ENCODE measurements around the gene MEPE.
A peak's percentile ranks its signal among the peaks of the same experiment; 100 is the strongest.

Gene MEPE

DNA sequence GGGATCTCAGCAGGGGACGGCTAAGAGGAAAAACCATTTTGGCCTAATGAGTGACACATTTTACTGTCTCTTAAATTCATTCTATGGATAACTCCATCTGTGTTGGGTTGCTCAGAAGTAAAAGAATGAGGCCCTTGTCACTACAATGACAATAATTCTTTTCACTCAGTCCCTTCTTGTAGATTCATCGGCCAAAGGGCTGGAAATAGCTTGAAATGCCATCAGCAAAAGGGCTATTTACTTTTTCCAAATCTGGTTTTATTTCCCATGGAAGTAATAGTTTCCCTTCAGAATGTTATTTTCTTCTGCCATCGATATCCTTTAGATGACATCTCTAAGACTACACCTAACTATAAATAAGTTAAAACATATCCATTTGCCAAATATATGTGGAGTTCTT is 7.4 kb downstream of the MEPE start:
- Histone ChIP-seq H3K4me3 (no peak overlapping the region), H3K9me3 (no peaks in the 10 kb centered on the region), H3K4me1 (peaks cover 0 to 11% (median 5%) of the 10 kb centered on the region in 4 donors), H3K27me3 (no peaks in the 10 kb centered on the region), H3K27ac (no peak overlapping the region), H3K36me3 (no peaks in the 10 kb centered on the region)
- TF ChIP-seq, protein P1, sequence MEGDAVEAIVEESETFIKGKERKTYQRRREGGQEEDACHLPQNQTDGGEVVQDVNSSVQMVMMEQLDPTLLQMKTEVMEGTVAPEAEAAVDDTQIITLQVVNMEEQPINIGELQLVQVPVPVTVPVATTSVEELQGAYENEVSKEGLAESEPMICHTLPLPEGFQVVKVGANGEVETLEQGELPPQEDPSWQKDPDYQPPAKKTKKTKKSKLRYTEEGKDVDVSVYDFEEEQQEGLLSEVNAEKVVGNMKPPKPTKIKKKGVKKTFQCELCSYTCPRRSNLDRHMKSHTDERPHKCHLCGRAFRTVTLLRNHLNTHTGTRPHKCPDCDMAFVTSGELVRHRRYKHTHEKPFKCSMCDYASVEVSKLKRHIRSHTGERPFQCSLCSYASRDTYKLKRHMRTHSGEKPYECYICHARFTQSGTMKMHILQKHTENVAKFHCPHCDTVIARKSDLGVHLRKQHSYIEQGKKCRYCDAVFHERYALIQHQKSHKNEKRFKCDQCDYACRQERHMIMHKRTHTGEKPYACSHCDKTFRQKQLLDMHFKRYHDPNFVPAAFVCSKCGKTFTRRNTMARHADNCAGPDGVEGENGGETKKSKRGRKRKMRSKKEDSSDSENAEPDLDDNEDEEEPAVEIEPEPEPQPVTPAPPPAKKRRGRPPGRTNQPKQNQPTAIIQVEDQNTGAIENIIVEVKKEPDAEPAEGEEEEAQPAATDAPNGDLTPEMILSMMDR (IDR thresholded peaks at IDR 0.05) = no peak
- no peak for DNase-seq
- intact Hi-C loops (cut with DNase I; ENCODE audit: low total_unique reads) = loop anchor here (5.0 kb wide), 1 partner anchor 468 kb away; no protein-coding TSS in a partner anchor

DNA sequence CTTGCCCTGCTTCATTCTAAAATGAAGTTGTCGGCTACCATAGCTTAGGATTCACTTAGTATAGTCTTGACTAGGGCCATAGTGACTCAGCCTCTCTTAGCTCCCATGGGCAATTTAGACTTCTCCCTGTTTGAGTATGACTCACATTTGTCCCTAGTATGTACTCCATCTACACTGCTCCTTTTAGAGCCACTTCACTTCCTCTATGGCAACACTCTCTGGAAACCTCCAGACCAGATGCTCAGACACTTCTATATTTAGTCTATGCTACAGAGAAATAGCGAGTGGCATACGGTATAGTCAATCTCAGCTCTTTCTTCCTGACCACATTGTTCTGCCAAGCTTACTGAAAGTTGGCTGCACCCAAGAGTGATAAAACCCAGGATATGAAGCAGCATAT is 11.2 kb downstream of the MEPE start:
- Histone ChIP-seq H3K36me3 (no peaks in the 10 kb centered on the region), H3K27me3 (no peaks in the 10 kb centered on the region), H3K4me1 (peaks cover 0 to 11% (median 5%) of the 10 kb centered on the region in 4 donors), H3K27ac (peak overlapping the region; percentile 1 to 38), H3K9me3 (no peaks in the 10 kb centered on the region), H3K4me3 (no peak overlapping the region)
- intact Hi-C loops (cut with DNase I; ENCODE audit: low total_unique reads) = loop anchor here (2.0 to 5.0 kb wide), 2 partner anchors 169 to 472 kb away; no protein-coding TSS in a partner anchor
- DNase-seq = peak in 1 of 2 donors; percentile 35
- TF ChIP-seq, protein P1 (IDR thresholded peaks at IDR 0.05) = no peak

DNA sequence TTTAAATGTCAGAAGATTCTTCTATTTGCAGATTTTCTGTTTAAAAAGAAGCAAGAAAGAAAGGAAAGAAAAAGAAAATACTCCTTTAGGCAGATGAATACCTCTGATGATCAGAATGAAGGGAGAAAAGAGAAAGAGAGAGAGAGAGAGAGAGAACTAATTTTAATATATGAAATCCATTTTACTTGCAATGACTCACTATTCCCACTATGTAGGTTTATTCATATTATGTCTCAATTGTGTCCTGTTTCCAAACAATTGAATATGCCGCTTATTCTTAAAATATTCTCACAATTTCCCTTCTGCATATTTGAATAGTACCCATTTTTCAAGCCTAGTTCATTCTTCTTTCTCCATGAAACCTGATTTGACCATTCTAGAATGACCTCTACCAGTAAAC is 11.7 kb downstream of the MEPE start:
- DNase-seq = no peak
- no peaks in the 10 kb centered on the region for H3K27me3 ChIP-seq
- no peaks in the 10 kb centered on the region for H3K36me3 ChIP-seq
- peaks cover 0 to 11% (median 2%) of the 10 kb centered on the region in 4 donors for H3K4me1 ChIP-seq
- H3K4me3 ChIP-seq = no peak overlapping the region
- intact Hi-C loops (cut with DNase I; ENCODE audit: low total_unique reads) = loop anchor here (5.0 kb wide), 1 partner anchor 472 kb away; no protein-coding TSS in a partner anchor
- peak overlapping the region; percentile 1 to 38 for H3K27ac ChIP-seq
- no peaks in the 10 kb centered on the region for H3K9me3 ChIP-seq
- TF ChIP-seq, protein P1 (IDR thresholded peaks at IDR 0.05) = no peak

DNA sequence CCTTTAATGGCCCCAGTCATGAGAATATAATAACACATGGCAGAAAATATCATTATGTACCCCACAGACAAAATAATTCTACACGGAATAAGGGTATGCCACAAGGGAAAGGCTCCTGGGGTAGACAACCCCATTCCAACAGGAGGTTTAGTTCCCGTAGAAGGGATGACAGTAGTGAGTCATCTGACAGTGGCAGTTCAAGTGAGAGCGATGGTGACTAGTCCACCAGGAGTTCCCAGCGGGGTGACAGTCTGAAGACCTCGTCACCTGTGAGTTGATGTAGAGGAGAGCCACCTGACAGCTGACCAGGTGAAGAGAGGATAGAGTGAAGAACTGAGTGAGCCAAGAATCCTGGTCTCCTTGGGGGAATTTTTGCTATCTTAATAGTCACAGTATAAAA is 13.5 kb downstream of the MEPE start:
- Histone ChIP-seq H3K36me3 (no peaks in the 10 kb centered on the region), H3K4me3 (no peak overlapping the region), H3K4me1 (peaks cover 0 to 11% (median 2%) of the 10 kb centered on the region in 4 donors), H3K27ac (no peak overlapping the region), H3K9me3 (no peaks in the 10 kb centered on the region), H3K27me3 (no peaks in the 10 kb centered on the region)
- intact Hi-C loops (cut with DNase I; ENCODE audit: low total_unique reads) = no loop called here
- TF ChIP-seq, protein P1 (IDR thresholded peaks at IDR 0.05) = no peak
- DNase-seq = no peak

DNA sequence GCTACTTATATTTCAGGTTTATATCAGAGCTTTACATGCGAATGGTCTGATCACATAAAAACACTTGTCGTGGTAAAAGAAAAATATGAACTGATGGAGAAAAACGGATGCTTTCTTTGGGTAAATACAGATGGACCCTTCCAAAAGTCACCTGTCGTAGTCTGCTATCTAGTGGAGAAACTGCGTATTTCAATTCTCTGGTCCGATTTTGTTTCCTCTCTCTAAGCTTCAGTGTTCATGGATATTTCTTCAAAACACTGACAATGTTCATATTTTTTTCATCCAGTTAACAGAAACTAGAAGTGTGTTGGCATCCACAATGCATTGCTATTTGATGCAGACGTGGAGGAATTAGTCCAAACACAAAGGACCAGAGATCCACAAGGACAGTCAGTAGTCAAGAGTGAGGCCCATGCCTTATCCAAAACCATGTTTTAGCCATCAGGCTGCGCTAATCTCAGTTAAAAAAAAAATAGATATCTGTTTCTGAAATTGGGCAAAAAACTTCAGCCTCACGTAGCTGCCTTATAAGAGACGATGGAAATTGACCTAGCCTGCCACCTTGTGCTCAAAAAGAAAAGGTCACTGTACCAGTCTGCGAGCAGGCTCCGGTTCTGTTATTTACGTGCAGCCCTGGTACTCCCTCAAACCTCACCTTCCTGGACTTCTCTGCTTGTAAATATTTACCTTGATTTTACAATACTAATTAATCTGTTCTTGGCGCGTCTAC is 16.0 kb downstream of the MEPE start:
- DNase-seq = peak; percentile 48 to 68
- H3K27ac ChIP-seq = no peak overlapping the region
- peaks cover 0 to 8% (median under 1%) of the 10 kb centered on the region in 4 donors for H3K4me1 ChIP-seq
- H3K9me3 ChIP-seq = no peaks in the 10 kb centered on the region
- peak overlapping the region; percentile 21 to 40 for H3K4me3 ChIP-seq
- TF ChIP-seq, protein P1 (IDR thresholded peaks at IDR 0.05) = peak; percentile 61 to 63
- H3K27me3 ChIP-seq = no peaks in the 10 kb centered on the region
- intact Hi-C loops (cut with DNase I; ENCODE audit: low total_unique reads) = no loop called here
- no peaks in the 10 kb centered on the region for H3K36me3 ChIP-seq

Measured in tibial artery (tissue), 4 donors.